GM19452 (cell line): Measurements from ENCODE around the gene RPS6KA4.

Experiments used
- ATAC-seq: cut with Tn5 transposase; IDR thresholded peaks from one replicate; pipeline ENCODE4 v1.9.1; 2021; ENCODE audit not compliant: unreplicated experiment

RPS6KA4 gene

GRCh38 chr11:64324692-64325469, 34.1 kb upstream of the RPS6KA4 start:
- no peak for ATAC-seq

- no peak for ATAC-seq
These were observed 31.6 kb upstream of the RPS6KA4 start for GRCh38 chr11:64327375-64327774.

- ATAC-seq, result no peak
These were observed 31.0 kb upstream of the RPS6KA4 start for GRCh38 chr11:64327993-64328392.

GRCh38 chr11:64330888-64331287, 28.1 kb upstream of the RPS6KA4 start:
- ATAC-seq, result no peak

- ATAC-seq, result peak; percentile 57
These were observed 27.2 kb upstream of the RPS6KA4 start for GRCh38 chr11:64331569-64332371.

- ATAC-seq, result no peak
These were observed 25.4 kb upstream of the RPS6KA4 start for GRCh38 chr11:64333556-64333955.

GRCh38 chr11:64334764-64335735, 23.9 kb upstream of the RPS6KA4 start:
- ATAC-seq, result peak; percentile 70

GRCh38 chr11:64337538-64338249, 21.3 kb upstream of the RPS6KA4 start:
- no peak for ATAC-seq

- ATAC-seq, result no peak
These were observed 20.2 kb upstream of the RPS6KA4 start for GRCh38 chr11:64338716-64339115.

- ATAC-seq, result no peak
These were observed 19.7 kb upstream of the RPS6KA4 start for GRCh38 chr11:64339286-64339685.

- ATAC-seq, result peak; percentile 57
These were observed 19.1 kb upstream of the RPS6KA4 start, which contains the start of gene CCDC88B for GRCh38 chr11:64339754-64340408. Gene CCDC88B, plus strand, starts transcription at chr11:64340204. Its CDS starts 63 bp downstream, at chr11:64340267.

GRCh38 chr11:64340671-64341335, 18.2 kb upstream of the RPS6KA4 start:
- no peak for ATAC-seq

- ATAC-seq, result no peak
These were observed 17.5 kb upstream of the RPS6KA4 start for GRCh38 chr11:64341429-64341828.

- no peak for ATAC-seq
These were observed 16.8 kb upstream of the RPS6KA4 start for GRCh38 chr11:64341851-64342791.

GRCh38 chr11:64342869-64343745, 15.9 kb upstream of the RPS6KA4 start:
- ATAC-seq, result no peak

- ATAC-seq, result no peak
These were observed 15.0 kb upstream of the RPS6KA4 start for GRCh38 chr11:64343767-64344559.
